NCI-H2171 treated with DMSO at 0.1 percent for 48 hours (cell line): ENCODE data around the gene RALGPS1.
"Not testable (repeated sequence)": the region's sequence is repeated elsewhere in the genome, so short reads cannot be mapped to it uniquely, and the experiment has no call there.

Source experiments
- DNase-seq: peaks from one replicate; lab custom pipeline; 2025; lab: John Stamatoyannopoulos, UW

Gene RALGPS1

GRCh38 chr9:126989847-126990842 lies 75.6 kb downstream of the RALGPS1 start:
- no peak for DNase-seq

GRCh38 chr9:126991183-126991582 lies 76.6 kb downstream of the RALGPS1 start:
- DNase-seq, result no peak

- no peak for DNase-seq
Observed at GRCh38 chr9:126992427-126992826, 77.8 kb downstream of the RALGPS1 start.

- DNase-seq, result no peak
Observed at GRCh38 chr9:126999315-127000068, 84.9 kb downstream of the RALGPS1 start.

- peak; percentile 54 for DNase-seq
Observed at GRCh38 chr9:127004946-127005769, 90.6 kb downstream of the RALGPS1 start.

- DNase-seq, result no peak
Observed at GRCh38 chr9:127005770-127006314, 91.3 kb downstream of the RALGPS1 start.

GRCh38 chr9:127007638-127008037 lies 93.1 kb downstream of the RALGPS1 start:
- no peak for DNase-seq

- DNase-seq, result no peak
Observed at GRCh38 chr9:127008076-127008475, 93.5 kb downstream of the RALGPS1 start.

GRCh38 chr9:127011772-127012171 lies 97.2 kb downstream of the RALGPS1 start:
- no peak for DNase-seq

GRCh38 chr9:127012250-127012649 lies 97.7 kb downstream of the RALGPS1 start:
- no peak for DNase-seq

GRCh38 chr9:127013597-127013996 lies 99.0 kb downstream of the RALGPS1 start:
- no peak for DNase-seq

- DNase-seq, result no peak
Observed at GRCh38 chr9:127014216-127014909, 99.8 kb downstream of the RALGPS1 start.

- DNase-seq, result no peak
Observed at GRCh38 chr9:127014910-127015540, 100.4 kb downstream of the RALGPS1 start.

GRCh38 chr9:127015921-127016512 lies 101.4 kb downstream of the RALGPS1 start:
- DNase-seq, result peak; percentile 87

GRCh38 chr9:127017979-127018378 lies 103.4 kb downstream of the RALGPS1 start:
- DNase-seq, result not testable (repeated sequence)

- DNase-seq, result no peak
Observed at GRCh38 chr9:127018935-127019334, 104.4 kb downstream of the RALGPS1 start.

- DNase-seq, result no peak
Observed at GRCh38 chr9:127020036-127020801, 105.6 kb downstream of the RALGPS1 start.

GRCh38 chr9:127020802-127021078 lies 106.2 kb downstream of the RALGPS1 start:
- no peak for DNase-seq

GRCh38 chr9:127021664-127022363 lies 107.2 kb downstream of the RALGPS1 start:
- DNase-seq, result peak; percentile 97
